Stimulated activated CD8-positive, alpha-beta memory T cell treated with anti-CD3 and anti-CD28 coated beads, Interleukin-7, amount 100 ng/mL, for 24 hours (primary cell): Measurements from ENCODE around the gene GP1BA.

Source experiments
- DNase-seq: peaks from one replicate; pipeline ENCODE4 v3.0.0-alpha.2; 2020; ENCODE audit warnings: low read depth

GP1BA gene

GRCh38 chr17:4931963-4932362 lies at the start of gene GP1BA:
Gene GP1BA, plus strand, starts transcription at chr17:4932277. Its CDS starts 328 bp downstream, at chr17:4932605.
- no peak for DNase-seq

GRCh38 chr17:4884489-4884888 lies 47.6 kb upstream of the GP1BA start:
- DNase-seq = no peak

- DNase-seq = no peak
Measured at GRCh38 chr17:4886830-4887229, 45.2 kb upstream of the GP1BA start.

- no peak for DNase-seq
Measured at GRCh38 chr17:4887581-4887980, 44.5 kb upstream of the GP1BA start.

GRCh38 chr17:4891411-4892410 lies 40.4 kb upstream of the GP1BA start:
- DNase-seq = no peak

GRCh38 chr17:4892499-4893221 lies 39.4 kb upstream of the GP1BA start:
- no peak for DNase-seq

- DNase-seq = no peak
Measured at GRCh38 chr17:4893272-4893671, 38.8 kb upstream of the GP1BA start.

- no peak for DNase-seq
Measured at GRCh38 chr17:4893721-4894560, 38.1 kb upstream of the GP1BA start.

- no peak for DNase-seq
Measured at GRCh38 chr17:4895121-4895520, 37.0 kb upstream of the GP1BA start.

GRCh38 chr17:4895657-4896331 lies 36.3 kb upstream of the GP1BA start:
- DNase-seq = no peak

GRCh38 chr17:4896332-4897197 lies 35.5 kb upstream of the GP1BA start:
- no peak for DNase-seq

GRCh38 chr17:4897198-4897687 lies 34.8 kb upstream of the GP1BA start:
- DNase-seq = no peak

- no peak for DNase-seq
Measured at GRCh38 chr17:4897785-4898184, 34.3 kb upstream of the GP1BA start.

- no peak for DNase-seq
Measured at GRCh38 chr17:4898351-4898750, 33.7 kb upstream of the GP1BA start.

GRCh38 chr17:4898927-4899326 lies 33.1 kb upstream of the GP1BA start:
- no peak for DNase-seq

GRCh38 chr17:4899341-4900230 lies 32.5 kb upstream of the GP1BA start, which contains the start of gene C17orf107:
Gene C17orf107, plus strand, starts transcription at chr17:4899536. Its CDS starts 227 bp downstream, at chr17:4899763.
- peak; percentile 90 for DNase-seq

- DNase-seq = no peak
Measured at GRCh38 chr17:4900231-4901107, 31.6 kb upstream of the GP1BA start.

GRCh38 chr17:4901108-4901647 lies 30.9 kb upstream of the GP1BA start:
- DNase-seq = no peak
